NAMALWA (cell line): ENCODE measurements around the gene SPPL2A.
"Not testable (repeated sequence)": the region's sequence is repeated elsewhere in the genome, so short reads cannot be mapped to it uniquely, and the experiment has no call there.

Experiments used
- DNase-seq: peaks from one replicate; pipeline ENCODE4 v3.0.0-alpha.2; 2015; ENCODE audit warnings: low spot score

The SPPL2A gene

GRCh38 chr15:50767332-50767861, 1.9 kb upstream of the SPPL2A start:
- no peak for DNase-seq

- DNase-seq = peak; percentile 39
Observed at GRCh38 chr15:50764461-50765194, 878 bp downstream of the SPPL2A start.

DNA sequence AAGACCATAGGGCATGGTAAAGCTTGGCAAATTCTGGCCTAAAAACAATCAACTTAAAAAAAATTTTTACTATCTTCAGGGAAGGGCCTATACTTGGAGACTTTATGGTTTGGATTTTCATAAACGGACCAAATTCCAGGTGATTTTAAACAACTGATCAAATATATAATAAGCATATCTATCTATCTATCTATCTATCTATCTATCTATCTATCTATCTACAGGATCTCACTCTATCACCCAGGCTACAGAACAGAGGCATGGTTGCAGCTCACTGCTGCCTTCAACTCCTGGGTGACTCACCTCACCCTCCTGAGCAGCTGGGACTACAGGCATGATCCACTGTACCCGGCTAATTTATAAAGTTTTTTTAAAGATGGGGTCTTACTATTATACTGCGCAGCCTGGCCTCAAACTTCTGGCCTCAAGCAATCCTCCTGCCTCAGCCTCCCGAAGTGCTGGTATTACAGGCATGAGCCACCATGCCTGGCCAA, 6.7 kb downstream of the SPPL2A start:
- DNase-seq = no peak

DNA sequence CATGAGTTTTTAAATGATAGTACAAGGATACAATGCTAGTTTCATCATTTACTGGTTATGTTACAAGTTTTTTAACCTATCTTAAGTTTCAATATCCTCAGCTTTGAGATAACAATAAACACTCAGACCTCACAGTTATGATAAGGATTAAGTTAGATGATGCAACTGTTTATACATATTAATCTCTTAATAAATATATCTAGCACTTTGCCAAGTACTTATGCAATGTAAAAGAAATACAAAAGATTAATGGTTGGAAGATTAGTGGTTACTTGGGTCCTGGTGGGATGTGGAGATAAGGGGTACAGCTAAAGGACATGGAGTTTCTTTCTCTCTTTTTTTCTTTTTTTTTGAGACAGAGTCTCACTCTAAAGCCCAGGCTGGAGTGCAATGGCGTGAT, 12.0 kb downstream of the SPPL2A start:
- no peak for DNase-seq

GRCh38 chr15:50751394-50751793, 14.1 kb downstream of the SPPL2A start:
- no peak for DNase-seq

DNA sequence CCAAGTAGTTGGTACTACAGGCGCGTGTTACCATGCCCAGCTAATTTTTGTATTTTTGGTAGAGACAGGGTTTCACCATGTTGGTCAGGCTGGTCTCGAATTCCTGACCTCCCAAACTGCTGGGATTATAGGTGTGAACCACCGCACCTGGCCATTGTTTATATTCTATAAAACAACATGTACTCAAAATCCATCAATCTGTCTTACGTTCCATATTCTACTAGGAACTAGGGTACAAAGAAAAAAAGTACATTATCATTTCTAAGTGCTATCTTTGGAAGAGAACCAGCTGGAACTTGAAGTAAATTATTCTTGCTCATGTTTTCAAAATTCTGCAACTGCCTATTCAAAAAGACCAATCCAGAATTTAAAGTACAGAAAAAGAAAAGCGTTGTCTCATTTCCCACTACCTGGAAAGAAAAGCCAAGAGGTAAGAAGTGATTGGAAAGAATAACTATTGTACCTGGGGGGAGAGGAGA, 15.2 kb downstream of the SPPL2A start:
- no peak for DNase-seq

DNA sequence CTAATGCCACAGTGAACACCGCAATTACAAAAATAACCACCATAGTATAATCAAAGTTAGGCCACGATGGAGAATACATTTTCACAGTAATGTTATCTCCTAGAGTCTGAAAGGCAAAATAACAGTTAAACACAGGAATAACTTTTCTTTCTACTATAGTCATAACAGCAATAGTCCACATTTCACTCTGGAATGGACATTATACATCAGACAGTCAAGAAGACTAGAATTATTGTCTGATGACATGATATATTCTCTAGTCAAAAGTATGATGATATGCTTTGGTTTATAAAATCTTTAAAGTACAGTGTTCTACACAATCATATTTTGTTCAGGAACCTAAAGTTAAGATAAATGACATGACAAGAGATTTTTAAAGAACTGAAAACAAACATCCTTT, 18.0 kb downstream of the SPPL2A start:
- no peak for DNase-seq

DNA sequence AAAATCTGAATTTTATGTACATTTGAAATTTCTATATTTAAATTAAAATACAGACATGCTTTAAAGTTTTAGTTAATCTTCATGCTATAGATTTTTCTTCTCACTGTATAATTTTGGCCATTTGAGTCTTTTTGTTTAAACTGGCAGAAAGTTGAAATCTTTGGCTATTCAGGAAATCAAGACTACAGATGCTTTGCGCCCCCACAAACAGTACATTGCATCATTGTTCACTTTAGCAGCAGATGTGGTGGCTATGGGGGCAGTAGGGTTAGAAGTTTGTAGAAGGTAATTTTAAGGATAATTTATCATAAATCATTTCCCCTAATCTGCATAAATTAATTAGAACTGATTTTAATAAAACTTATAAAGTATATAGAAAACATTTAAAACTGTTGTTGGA, 20.9 kb downstream of the SPPL2A start:
- no peak for DNase-seq

- DNase-seq = no peak
Observed at GRCh38 chr15:50740955-50741354, 24.6 kb downstream of the SPPL2A start.

- DNase-seq = no peak
Observed at GRCh38 chr15:50736823-50737222, 28.7 kb downstream of the SPPL2A start.

- DNase-seq = no peak
Observed at GRCh38 chr15:50735156-50735555, 30.4 kb downstream of the SPPL2A start.

- no peak for DNase-seq
Observed at GRCh38 chr15:50726315-50726714, 39.2 kb downstream of the SPPL2A start.

GRCh38 chr15:50718700-50719125, 46.8 kb downstream of the SPPL2A start:
- no peak for DNase-seq

- DNase-seq = no peak
Observed at GRCh38 chr15:50712018-50712417, 53.5 kb downstream of the SPPL2A start.

DNA sequence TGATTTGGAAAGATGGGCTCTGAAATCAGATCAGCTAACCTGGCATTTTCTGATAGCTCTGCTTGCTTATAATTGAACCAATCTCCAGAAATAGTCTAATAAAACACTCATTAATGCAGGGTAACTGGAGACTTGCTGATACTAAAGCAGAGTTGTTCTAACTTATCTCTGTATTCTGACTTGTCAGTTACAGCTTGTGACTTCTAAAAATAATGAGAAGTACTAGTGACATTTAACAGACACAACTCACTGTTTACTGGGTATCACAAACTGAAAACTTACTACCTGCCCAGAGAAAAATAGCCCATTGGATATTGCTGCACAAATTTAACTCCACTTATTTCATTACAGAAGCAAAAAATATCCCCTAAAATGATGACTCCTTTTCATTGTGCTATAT, 54.9 kb downstream of the SPPL2A start:
- no peak for DNase-seq

DNA sequence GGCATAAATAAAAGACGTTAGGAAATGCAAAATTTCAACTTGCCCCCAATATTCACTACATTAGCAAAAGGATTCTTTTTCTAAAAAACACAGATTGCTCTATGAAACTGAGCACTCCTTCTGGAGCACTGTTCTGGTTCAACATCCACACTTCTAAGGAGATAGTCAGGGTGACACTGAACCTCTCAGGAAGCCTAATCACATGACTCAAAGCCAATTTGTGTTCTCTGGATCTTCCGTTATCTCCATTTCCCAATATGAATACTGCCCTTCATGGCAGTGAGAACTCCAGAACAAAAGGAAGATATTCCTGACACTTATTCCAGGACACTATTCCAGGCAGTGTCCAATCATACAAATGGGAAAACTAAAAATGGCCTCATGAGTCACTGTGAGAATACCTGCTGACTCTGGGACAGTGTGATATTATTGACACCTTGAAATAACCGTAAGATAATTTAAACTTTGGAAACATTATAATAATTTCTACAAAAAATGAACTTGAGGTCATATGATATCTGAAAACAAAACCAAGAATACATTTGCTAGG, 57.6 kb downstream of the SPPL2A start:
- DNase-seq = no peak

- DNase-seq = no peak
Observed at GRCh38 chr15:50702762-50703334, 62.7 kb downstream of the SPPL2A start.

- no peak for DNase-seq
Observed at GRCh38 chr15:50698101-50698500, 67.4 kb downstream of the SPPL2A start.

- DNase-seq = no peak
Observed at GRCh38 chr15:50697109-50697797, 68.3 kb downstream of the SPPL2A start.

GRCh38 chr15:50694634-50695165, 70.8 kb downstream of the SPPL2A start:
- not testable (repeated sequence) for DNase-seq

DNA sequence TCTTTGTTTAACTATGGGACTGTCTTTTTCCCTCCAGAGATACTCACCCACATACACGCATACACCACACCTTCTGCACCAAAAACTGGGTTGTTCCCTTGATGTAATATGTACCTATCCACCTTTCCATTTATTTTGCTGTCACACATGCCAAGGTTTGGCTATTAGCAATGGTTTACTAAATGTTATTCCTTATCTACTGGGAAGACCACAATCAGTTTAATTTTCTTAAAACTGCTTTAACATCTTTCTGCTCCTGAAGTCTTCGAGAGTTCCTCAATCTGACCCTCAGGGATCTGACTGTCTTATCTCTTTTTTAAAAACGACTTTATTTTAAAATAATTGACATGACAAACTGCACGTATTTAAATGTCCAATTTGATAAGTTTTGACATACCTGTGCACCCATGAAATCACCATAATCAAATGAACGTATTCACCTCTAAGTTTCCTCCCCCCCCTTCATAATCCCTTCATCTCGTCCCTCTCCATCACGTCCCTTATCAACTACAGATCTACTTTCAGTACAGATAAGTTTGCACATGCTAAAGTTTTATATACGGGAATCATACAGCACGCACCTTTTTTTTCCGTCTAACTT, 78.1 kb downstream of the SPPL2A start:
- peak; percentile 11 for DNase-seq
